ENCODE measurements around the gene CA12.

Gene CA12

GRCh38 chr15:63379492-63380150 is 2.0 kb downstream of the CA12 start:
- in situ Hi-C loops (cut with MboI; ENCODE audit: low sequenced_read_pairs): no loop called here

DNA sequence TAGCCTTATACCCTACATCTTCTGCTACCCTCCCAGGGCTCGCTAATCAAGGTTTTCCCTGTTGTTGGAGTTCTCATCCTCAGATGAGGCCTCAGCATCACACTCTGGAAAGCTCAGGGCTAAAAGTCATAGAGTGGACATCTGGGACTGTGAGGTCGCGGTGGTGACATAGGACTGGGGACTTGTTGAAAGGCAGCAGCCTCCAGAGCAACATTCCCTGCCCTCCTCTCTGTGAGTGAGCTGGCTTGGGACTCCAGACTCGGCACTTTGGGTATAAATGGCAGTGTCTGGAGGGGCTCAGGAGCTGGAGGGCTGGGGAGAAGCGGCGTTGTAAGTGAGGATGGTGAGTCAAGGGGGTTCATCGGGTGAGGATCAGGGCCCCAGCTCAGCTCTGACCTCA is 2.7 kb downstream of the CA12 start:
- in situ Hi-C loops (cut with MboI; ENCODE audit: low sequenced_read_pairs): no loop called here

GRCh38 chr15:63374686-63375520 is 6.7 kb downstream of the CA12 start:
- in situ Hi-C loops (cut with MboI; ENCODE audit: low sequenced_read_pairs): no loop called here

- in situ Hi-C loops (cut with MboI; ENCODE audit: low sequenced_read_pairs): no loop called here
Observed at GRCh38 chr15:63373866-63374548, 7.6 kb downstream of the CA12 start.

- in situ Hi-C loops (cut with MboI; ENCODE audit: low sequenced_read_pairs): no loop called here
Observed at GRCh38 chr15:63373330-63373729, 8.3 kb downstream of the CA12 start.

DNA sequence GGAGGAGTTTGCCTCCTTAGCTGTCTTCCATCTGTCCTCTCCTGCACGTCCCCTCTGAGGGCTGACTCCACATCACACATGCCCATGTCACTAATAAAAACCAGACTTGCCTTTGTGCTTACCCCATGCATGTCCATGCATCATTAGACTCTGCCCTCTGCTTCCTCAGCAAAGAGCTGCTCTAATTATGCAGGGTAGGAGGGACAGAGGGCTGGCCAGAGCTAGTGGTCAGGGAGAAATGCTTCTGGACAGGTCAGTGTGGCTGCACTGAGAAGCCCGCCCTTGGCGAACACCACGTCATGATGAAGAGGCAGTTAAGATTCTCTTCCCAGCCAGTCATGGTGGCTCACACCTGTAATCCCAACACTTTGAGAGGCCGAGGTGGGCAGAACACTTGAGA is 8.9 kb downstream of the CA12 start:
- in situ Hi-C loops (cut with MboI; ENCODE audit: low sequenced_read_pairs): no loop called here

- in situ Hi-C loops (cut with MboI; ENCODE audit: low sequenced_read_pairs): no loop called here
Observed at GRCh38 chr15:63372018-63372705, 9.5 kb downstream of the CA12 start.

- in situ Hi-C loops (cut with MboI; ENCODE audit: low sequenced_read_pairs): no loop called here
Observed at GRCh38 chr15:63371297-63371918, 10.2 kb downstream of the CA12 start.

DNA sequence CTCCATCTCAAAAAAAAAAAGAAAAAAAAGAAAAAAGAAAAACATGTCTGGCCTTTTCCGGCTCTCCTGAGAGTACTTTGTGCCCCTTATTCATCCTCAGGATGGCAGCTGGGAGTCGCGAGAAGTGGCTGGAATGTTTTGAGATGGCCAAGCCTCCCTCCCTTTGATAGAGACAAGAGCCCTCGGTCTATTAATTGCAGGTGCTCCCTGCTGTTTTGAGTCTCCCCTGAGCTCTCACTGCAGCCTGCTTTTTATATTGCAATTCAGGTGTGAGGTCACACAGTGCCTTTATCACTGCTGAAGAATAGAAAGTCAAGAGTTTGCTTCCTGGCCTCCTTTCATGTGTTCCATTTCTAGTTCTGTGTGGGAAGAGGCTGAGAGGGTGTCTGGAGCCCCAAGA is 10.9 kb downstream of the CA12 start:
- in situ Hi-C loops (cut with MboI; ENCODE audit: low sequenced_read_pairs): no loop called here

DNA sequence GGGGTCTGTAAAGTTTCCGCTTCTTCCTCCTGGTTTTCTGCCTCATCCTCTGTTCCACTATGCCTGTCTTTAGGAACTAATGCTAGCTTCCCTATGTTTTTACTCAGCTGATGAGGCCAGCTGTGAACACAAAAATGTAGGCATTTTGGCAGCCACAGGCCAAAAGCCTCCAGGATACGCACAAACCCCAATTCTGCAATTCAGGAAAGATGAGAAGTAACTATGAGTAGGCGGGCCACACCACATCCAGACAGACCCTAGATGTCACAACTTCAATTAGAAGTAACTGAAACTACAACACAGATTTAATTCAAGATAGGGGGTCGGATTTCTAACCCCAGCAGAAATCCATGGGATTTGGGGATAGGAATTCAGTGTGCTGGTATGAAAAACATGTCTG is 11.9 kb downstream of the CA12 start:
- in situ Hi-C loops (cut with MboI; ENCODE audit: low sequenced_read_pairs): no loop called here

DNA sequence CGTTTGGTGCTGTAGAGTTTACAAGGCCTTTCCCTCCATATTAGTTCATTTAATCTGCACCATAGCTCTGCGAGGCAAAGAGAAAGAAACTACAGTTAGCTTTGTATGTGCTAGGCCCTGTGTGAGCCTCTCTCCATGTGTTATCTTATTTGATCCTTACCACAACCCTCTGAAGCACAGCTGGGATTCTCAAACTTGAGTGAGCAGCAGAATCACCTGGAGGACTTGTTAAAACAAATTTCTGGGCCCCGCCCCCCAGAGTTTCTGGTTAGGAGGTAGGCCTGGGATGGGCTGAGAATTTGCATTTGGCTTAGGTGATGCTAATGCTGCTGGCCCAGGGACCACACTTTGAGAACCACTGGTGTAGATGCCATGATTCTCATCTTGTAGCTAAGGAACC is 12.3 kb downstream of the CA12 start:
- in situ Hi-C loops (cut with MboI; ENCODE audit: low sequenced_read_pairs): no loop called here

GRCh38 chr15:63368503-63368902 is 13.1 kb downstream of the CA12 start:
- in situ Hi-C loops (cut with MboI; ENCODE audit: low sequenced_read_pairs): no loop called here

DNA sequence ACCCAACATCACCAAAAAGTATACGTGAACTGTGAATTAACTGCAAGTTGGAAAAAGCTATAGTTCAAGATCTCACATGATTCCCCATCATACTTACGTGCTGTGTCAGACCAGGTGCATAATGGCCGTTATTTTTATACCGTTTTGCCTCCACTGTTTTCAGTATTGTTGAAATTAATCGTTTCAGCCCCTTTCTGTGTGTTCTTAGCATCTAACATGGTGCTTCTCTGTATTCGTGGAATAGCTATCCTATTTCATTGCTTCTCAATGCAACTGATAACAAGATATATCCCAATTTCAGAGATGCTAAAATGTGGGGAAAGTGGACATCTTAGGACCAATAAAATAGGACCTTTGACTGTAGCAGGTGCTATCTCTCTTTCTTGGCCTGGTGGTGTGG is 13.7 kb downstream of the CA12 start:
- in situ Hi-C loops (cut with MboI; ENCODE audit: low sequenced_read_pairs): no loop called here

- in situ Hi-C loops (cut with MboI; ENCODE audit: low sequenced_read_pairs): no loop called here
Observed at GRCh38 chr15:63367390-63367789, 14.3 kb downstream of the CA12 start.

DNA sequence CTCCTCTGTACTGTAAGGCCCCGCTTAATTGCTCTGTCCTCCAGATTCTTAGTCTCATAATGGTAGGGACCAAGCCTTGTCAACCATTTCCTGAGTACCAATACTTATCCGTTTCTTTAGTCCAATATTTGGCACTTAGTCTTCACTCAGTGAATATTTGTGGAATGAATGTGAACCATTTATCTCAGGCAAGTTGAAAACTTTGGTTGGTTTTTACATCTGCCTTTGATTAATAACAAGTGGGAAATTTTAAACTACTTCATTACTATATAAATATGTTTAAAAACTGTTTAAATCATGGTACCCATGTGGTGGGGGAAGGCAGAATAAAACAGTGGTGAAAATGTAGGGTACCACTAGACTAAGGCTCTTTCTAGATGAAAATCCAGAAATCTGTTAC is 15.2 kb downstream of the CA12 start:
- in situ Hi-C loops (cut with MboI; ENCODE audit: low sequenced_read_pairs): no loop called here

DNA sequence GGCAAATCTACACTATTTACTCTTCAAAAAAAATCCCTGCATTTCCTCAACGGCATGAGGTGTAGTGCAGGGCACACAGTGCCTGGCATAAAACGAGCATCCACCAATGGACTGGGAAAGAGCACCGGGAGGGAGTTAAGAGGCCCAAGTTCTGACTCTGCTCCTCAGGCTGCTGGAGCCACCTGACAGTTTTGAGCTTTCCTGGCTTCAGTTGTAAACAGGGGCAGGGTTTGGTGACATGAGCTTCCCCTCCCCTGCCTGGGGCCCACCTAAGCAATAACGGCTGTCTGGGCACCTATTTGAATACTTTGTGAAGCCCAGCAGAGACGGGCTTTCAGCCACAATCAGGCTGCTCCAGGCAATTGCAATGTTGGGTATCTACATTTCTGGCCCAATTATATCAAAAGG is 16.4 kb downstream of the CA12 start:
- in situ Hi-C loops (cut with MboI; ENCODE audit: low sequenced_read_pairs): no loop called here

DNA sequence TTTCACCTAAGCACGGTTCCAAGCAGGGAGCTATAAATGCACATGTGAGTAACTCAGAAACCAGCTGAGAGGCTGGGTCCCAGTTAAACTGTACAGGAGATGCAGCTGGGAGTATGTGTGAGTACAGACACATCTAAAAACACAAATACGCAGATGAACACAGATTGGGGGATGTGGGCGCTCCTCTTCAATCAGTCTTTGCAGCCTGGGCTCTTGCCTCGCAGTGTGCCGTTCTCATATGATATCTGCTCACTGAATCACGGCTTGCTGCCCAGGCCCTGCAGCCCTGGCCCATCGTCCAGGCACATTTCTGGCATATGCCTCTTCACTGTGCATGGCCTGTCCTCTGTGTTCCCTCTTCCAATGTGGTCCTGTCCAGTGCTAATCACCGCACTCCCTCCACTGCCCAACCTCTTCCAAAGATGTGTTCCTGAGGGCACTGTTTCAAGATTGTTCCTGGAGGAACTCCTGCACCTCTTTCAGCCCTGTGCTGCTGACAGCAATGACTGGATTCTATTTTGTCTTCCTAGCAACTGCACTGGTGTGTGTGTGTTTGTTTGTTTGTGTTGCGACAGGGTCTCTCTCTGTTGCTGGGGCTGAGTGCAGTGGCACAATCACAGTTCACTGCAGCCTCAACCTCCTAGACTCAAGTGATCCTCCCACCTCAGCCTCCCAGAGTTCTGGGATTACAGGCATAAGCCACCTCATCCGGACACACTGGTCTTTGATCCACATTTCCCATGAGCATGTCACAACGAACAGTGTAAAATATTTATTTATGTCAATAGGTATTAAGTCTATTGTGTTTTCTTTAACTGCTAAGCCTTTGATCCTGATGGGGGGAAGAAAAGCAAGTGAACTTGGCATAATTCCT is 17.0 kb downstream of the CA12 start:
- in situ Hi-C loops (cut with MboI; ENCODE audit: low sequenced_read_pairs): no loop called here

GRCh38 chr15:63363292-63363691 is 18.4 kb downstream of the CA12 start:
- in situ Hi-C loops (cut with MboI; ENCODE audit: low sequenced_read_pairs): no loop called here

- in situ Hi-C loops (cut with MboI; ENCODE audit: low sequenced_read_pairs): no loop called here
Observed at GRCh38 chr15:63362885-63363284, 18.8 kb downstream of the CA12 start.

DNA sequence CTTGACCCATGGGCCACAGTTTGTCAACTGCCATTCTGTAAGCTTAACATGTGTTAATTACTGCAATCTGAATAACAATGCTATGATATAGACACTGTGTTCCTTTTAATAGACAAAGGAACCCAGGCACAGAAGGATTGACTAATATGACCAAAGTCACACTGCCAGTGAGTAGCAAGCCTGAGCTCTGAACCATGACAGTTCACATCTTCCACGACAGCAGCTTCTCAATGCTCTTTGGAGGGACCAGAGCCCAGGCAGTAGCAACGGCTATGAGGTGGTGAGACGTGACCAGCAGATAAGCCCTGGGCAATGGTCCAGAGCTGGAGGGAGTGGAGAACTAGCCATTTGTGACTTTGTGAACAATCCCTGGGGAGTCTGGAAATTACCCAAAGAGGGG is 19.4 kb downstream of the CA12 start:
- in situ Hi-C loops (cut with MboI; ENCODE audit: low sequenced_read_pairs): no loop called here
